Suprapubic skin (tissue), 4 donors: ENCODE measurements around the gene STAT3. TPM values are rescaled to one million over a fixed set of nuclear protein-coding genes. Genes with fewer than 3 reads are reported as not detected.
A peak's percentile ranks its signal among the peaks of the same experiment; 100 is the strongest.

Source experiments
- DNase-seq, 2 donors: peaks; one replicate each; pipeline ENCODE4 v3.0.0-alpha.2; 2019; ENCODE audit warnings: low spot score in 2 of 2
- H3K27ac ChIP-seq: fragments of 200-600 bp; sonication (generic); one replicate; pipeline ENCODE4 v1.5.1; 2019
- H3K27me3 ChIP-seq: fragments of 200-600 bp; sonication (generic); one replicate; pipeline ENCODE4 v1.5.1; 2019
- H3K36me3 ChIP-seq: fragments of 200-600 bp; sonication (generic); one replicate; pipeline ENCODE4 v1.5.1; 2019
- H3K4me1 ChIP-seq: fragments of 200-600 bp; sonication (generic); one replicate; pipeline ENCODE4 v1.5.1; 2019
- H3K4me3 ChIP-seq: fragments of 200-600 bp; sonication (generic); one replicate; pipeline ENCODE4 v1.5.1; 2019; ENCODE audit warnings: mild to moderate bottlenecking
- H3K9me3 ChIP-seq: fragments of 200-600 bp; sonication (generic); one replicate; pipeline ENCODE4 v1.5.1; 2019
- EP300 ChIP-seq: sonication (generic); formaldehyde crosslinking; IDR thresholded peaks from one replicate; pipeline ENCODE4 v1.6.1; 2017; ENCODE audit warnings: antibody characterized with exemption
- POLR2A ChIP-seq, 2 donors: fragments of 450-650 bp; IDR thresholded peaks; one replicate each; pipeline ENCODE4 v1.6.1; 2017; ENCODE audit warnings: antibody characterized with exemption in 2 of 2, mild to moderate bottlenecking in 2 of 2, moderate library complexity in 2 of 2
- POLR2AphosphoS5 ChIP-seq, 3 donors: sonication (generic); formaldehyde crosslinking; IDR thresholded peaks; one replicate each; pipeline ENCODE4 v1.6.1; 2017; ENCODE audit warnings: antibody characterized with exemption in 3 of 3
- WGBS: methylation state at CpG from one replicate; pipeline ENCODE4 v1.1.5; 2018; 5-methylcytosine and 5-hydroxymethylcytosine counted together
- total RNA-seq, 4 donors: library from RNA; depleted of rRNA; stranded (reverse); fragments of >200 nt; gene quantifications; one replicate each; pipeline ENCODE4 v1.1.0, GENCODE V29; 2016
- TF ChIP-seq, protein P1 (sequence below), 2 donors: fragments of 200-600 bp in 1 of 2; fragments of 450-650 bp in 1 of 2; sonication (generic) in 1 of 2; IDR thresholded peaks; one replicate each; pipeline ENCODE4 v1.5.1; 2016 to 2019; ENCODE audit warnings: antibody characterized with exemption in 2 of 2, mild to moderate bottlenecking in 1 of 2, moderate library complexity in 1 of 2

The STAT3 gene
- total RNA-seq, 4 donors from 2014 or later: 144 to 174 (median 152) TPM

- DNase-seq: no peak
- H3K9me3 ChIP-seq: no peaks in the 10 kb centered on the region
- no peaks in the 10 kb centered on the region for H3K27me3 ChIP-seq
- TF ChIP-seq, protein P1, sequence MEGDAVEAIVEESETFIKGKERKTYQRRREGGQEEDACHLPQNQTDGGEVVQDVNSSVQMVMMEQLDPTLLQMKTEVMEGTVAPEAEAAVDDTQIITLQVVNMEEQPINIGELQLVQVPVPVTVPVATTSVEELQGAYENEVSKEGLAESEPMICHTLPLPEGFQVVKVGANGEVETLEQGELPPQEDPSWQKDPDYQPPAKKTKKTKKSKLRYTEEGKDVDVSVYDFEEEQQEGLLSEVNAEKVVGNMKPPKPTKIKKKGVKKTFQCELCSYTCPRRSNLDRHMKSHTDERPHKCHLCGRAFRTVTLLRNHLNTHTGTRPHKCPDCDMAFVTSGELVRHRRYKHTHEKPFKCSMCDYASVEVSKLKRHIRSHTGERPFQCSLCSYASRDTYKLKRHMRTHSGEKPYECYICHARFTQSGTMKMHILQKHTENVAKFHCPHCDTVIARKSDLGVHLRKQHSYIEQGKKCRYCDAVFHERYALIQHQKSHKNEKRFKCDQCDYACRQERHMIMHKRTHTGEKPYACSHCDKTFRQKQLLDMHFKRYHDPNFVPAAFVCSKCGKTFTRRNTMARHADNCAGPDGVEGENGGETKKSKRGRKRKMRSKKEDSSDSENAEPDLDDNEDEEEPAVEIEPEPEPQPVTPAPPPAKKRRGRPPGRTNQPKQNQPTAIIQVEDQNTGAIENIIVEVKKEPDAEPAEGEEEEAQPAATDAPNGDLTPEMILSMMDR (IDR thresholded peaks at IDR 0.05): no peak
- TF ChIP-seq POLR2AphosphoS5 (IDR thresholded peaks at IDR 0.05): no peak
- TF ChIP-seq POLR2A (IDR thresholded peaks at IDR 0.05): no peak
- no peak for TF ChIP-seq EP300
- peaks cover 16% of the 10 kb centered on the region for H3K4me1 ChIP-seq
- 35% methylated on average over 1 of the region's 1 CpG for WGBS
- H3K27ac ChIP-seq: no peak overlapping the region
- H3K4me3 ChIP-seq: no peak overlapping the region
- peaks cover 77% of the 10 kb centered on the region for H3K36me3 ChIP-seq
These were observed 55.2 kb downstream of the STAT3 start for GRCh38 chr17:42333053-42333452.

- no peak overlapping the region for H3K4me3 ChIP-seq
- DNase-seq: no peak
- no peaks in the 10 kb centered on the region for H3K9me3 ChIP-seq
- peaks cover 80% of the 10 kb centered on the region for H3K36me3 ChIP-seq
- peak overlapping the region; percentile 78 for H3K27ac ChIP-seq
- peaks cover 16% of the 10 kb centered on the region for H3K4me1 ChIP-seq
- no peaks in the 10 kb centered on the region for H3K27me3 ChIP-seq
- TF ChIP-seq POLR2AphosphoS5 (IDR thresholded peaks at IDR 0.05): no peak
- 25% methylated on average over 11 of the region's 11 CpGs for WGBS
These were observed 58.9 kb downstream of the STAT3 start for GRCh38 chr17:42329025-42329976.

- TF ChIP-seq POLR2AphosphoS5 (IDR thresholded peaks at IDR 0.05): no peak
- TF ChIP-seq, protein P1 (IDR thresholded peaks at IDR 0.05): no peak
- 39% methylated on average over 7 of the region's 7 CpGs for WGBS
- Histone ChIP-seq H3K27ac (no peak overlapping the region), H3K36me3 (peaks cover 79% of the 10 kb centered on the region), H3K27me3 (no peaks in the 10 kb centered on the region), H3K4me1 (peaks cover 20% of the 10 kb centered on the region), H3K4me3 (no peak overlapping the region), H3K9me3 (no peaks in the 10 kb centered on the region)
- DNase-seq: no peak
These were observed 63.2 kb downstream of the STAT3 start for GRCh38 chr17:42325026-42325425.

- 59% methylated on average over 5 of the region's 5 CpGs for WGBS
- DNase-seq: no peak
- H3K27ac ChIP-seq: no peak overlapping the region
- H3K9me3 ChIP-seq: no peaks in the 10 kb centered on the region
- H3K27me3 ChIP-seq: no peaks in the 10 kb centered on the region
- TF ChIP-seq POLR2A (IDR thresholded peaks at IDR 0.05) (no peak), EP300 (no peak), POLR2AphosphoS5 (IDR thresholded peaks at IDR 0.05) (no peak)
- TF ChIP-seq, protein P1 (IDR thresholded peaks at IDR 0.05): no peak
- no peak overlapping the region for H3K4me3 ChIP-seq
- H3K36me3 ChIP-seq: peaks cover 92% of the 10 kb centered on the region
- H3K4me1 ChIP-seq: peaks cover 4% of the 10 kb centered on the region
These were observed 64.9 kb downstream of the STAT3 start for GRCh38 chr17:42323268-42323773.

DNA sequence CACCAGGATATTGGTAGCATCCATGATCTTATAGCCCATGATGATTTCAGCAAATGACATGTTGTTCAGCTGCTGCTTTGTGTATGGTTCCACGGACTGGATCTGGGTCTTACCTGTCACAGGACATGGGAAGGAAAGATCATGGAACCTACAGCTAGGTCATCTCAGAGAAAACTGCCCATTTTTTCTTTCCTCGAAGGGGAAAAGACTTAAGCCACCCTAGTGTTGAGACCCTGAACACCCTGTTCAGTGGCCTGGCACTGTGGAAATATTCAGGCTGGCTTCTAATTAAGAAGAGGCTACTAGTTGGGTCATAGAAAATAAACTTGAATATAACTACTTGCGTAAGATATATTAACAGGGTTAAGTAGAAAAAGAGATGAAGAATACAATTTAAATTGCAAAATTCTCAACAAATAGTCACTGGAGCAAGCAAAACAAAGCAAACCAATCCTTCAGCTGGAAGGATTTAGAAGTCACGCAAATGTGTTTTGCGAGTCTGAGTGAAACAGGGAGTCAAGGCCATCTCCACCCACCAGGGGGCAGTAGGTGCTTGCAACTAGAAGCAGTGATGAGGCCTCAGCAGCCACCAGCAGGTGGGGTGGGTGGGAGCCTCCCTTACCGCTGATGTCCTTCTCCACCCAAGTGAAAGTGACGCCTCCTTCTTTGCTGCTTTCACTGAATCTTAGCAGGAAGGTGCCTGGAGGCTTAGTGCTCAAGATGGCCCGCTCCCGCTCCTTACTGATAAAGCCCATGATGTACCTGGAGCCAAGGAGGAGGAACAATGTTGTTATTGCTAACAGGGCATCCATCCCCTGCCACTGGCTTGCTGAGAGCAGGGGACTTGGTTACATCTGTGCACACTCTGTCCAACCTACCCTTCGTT, 65.6 kb downstream of the STAT3 start:
- Histone ChIP-seq H3K27ac (peak overlapping the region; percentile 8), H3K27me3 (no peaks in the 10 kb centered on the region), H3K36me3 (peaks cover 97% of the 10 kb centered on the region), H3K9me3 (no peaks in the 10 kb centered on the region), H3K4me3 (no peak overlapping the region), H3K4me1 (peaks cover 4% of the 10 kb centered on the region)
- peak; percentile 96 to 98 for DNase-seq
- TF ChIP-seq EP300 (no peak), POLR2AphosphoS5 (IDR thresholded peaks at IDR 0.05) (peak in 2 of 3 donors; percentile 83 to 86), POLR2A (IDR thresholded peaks at IDR 0.05) (no peak)
- TF ChIP-seq, protein P1 (IDR thresholded peaks at IDR 0.05): peak; percentile 98 to 100
- 33% methylated on average over 8 of the region's 10 CpGs for WGBS
